Loucy (cell line): ENCODE data around the gene METAP2.

Source experiments
- H2AFZ ChIP-seq: fragments of 200-600 bp; sonication (generic); 2 replicates; pipeline ENCODE4 v1.6.0; 2016; ENCODE audit warnings: antibody characterized with exemption, mild to moderate bottlenecking, low read length, moderate library complexity
- H3F3A ChIP-seq: fragments of 200-600 bp; 2 replicates; pipeline ENCODE4 v1.6.0; 2016; ENCODE audit warnings: antibody characterized with exemption, low read depth, mild to moderate bottlenecking
- H3K27me3 ChIP-seq: fragments of 200-600 bp; sonication (generic); 2 replicates; pipeline ENCODE4 v1.6.1; 2014; ENCODE audit warnings: low read length, mild to moderate bottlenecking; ENCODE audit not compliant: insufficient read depth, poor library complexity, severe bottlenecking
- H3K36me3 ChIP-seq: fragments of 200-600 bp; sonication (generic); 2 replicates; pipeline ENCODE4 v1.6.1; 2016; ENCODE audit warnings: low read length; ENCODE audit not compliant: insufficient read depth
- H3K4me1 ChIP-seq: fragments of 200-600 bp; sonication (generic); 2 replicates; pipeline ENCODE4 v1.5.1; 2014; ENCODE audit warnings: low read length, mild to moderate bottlenecking; ENCODE audit not compliant: insufficient read depth, poor library complexity, severe bottlenecking
- H3K4me2 ChIP-seq: fragments of 200-600 bp; sonication (generic); 2 replicates; pipeline ENCODE4 v1.6.0; 2014; ENCODE audit warnings: antibody characterized with exemption, low read length, low read depth, mild to moderate bottlenecking; ENCODE audit not compliant: poor library complexity, severe bottlenecking
- H3K4me3 ChIP-seq: fragments of 200-600 bp; sonication (generic); 2 replicates; pipeline ENCODE4 v1.5.1; 2014; ENCODE audit warnings: low read length, mild to moderate bottlenecking, mixed read lengths; ENCODE audit not compliant: poor library complexity, severe bottlenecking
- H3K79me2 ChIP-seq: fragments of 200-600 bp; sonication (generic); 2 replicates; pipeline ENCODE4 v1.6.1; 2014; ENCODE audit warnings: low read length; ENCODE audit not compliant: insufficient read depth
- H3K9ac ChIP-seq: fragments of 200-600 bp; sonication (generic); 2 replicates; pipeline ENCODE4 v1.6.0; 2014; ENCODE audit warnings: mild to moderate bottlenecking, low read depth, low read length, moderate library complexity; ENCODE audit not compliant: poor library complexity, severe bottlenecking
- H3K9me2 ChIP-seq: fragments of 200-600 bp; sonication (generic); replicated peaks from 2 replicates; pipeline ENCODE4 v1.6.1; 2016; ENCODE audit warnings: low read depth, low read length, mixed read lengths
- H3K9me3 ChIP-seq: fragments of 200-600 bp; sonication (generic); 2 replicates; pipeline ENCODE4 v1.6.1; 2014; ENCODE audit warnings: mild to moderate bottlenecking, antibody characterized with exemption, low read length, low read depth; ENCODE audit not compliant: insufficient read depth
- H4K20me1 ChIP-seq: fragments of 200-600 bp; sonication (generic); 2 replicates; pipeline ENCODE4 v1.6.0; 2014; ENCODE audit warnings: antibody characterized with exemption, low read length, mild to moderate bottlenecking; ENCODE audit not compliant: insufficient read depth, poor library complexity, severe bottlenecking
- EZH2phosphoT487 ChIP-seq: fragments of 200-600 bp; IDR thresholded peaks from 2 replicates; pipeline ENCODE4 v1.6.1; 2018; ENCODE audit warnings: antibody characterized with exemption, mild to moderate bottlenecking, moderate library complexity, borderline replicate concordance
- TF ChIP-seq, protein P1 (sequence below): fragments of 200-600 bp; sonication (generic); conservative IDR thresholded peaks from 2 replicates; pipeline ENCODE4 v1.5.1; 2014; ENCODE audit warnings: mild to moderate bottlenecking, antibody characterized with exemption, low read length

The METAP2 gene

GRCh38 chr12:95551913-95552516, 78.1 kb downstream of the METAP2 start:
- Histone ChIP-seq H3K9ac (peak overlapping the region; percentile 89), H3K79me2 (peaks cover 38% of the 10 kb centered on the region), H3K4me2 (peak overlapping the region; percentile 95), H3F3A (peaks cover 9% of the 10 kb centered on the region), H3K4me3 (peak overlapping the region; percentile 86), H3K9me2 (no peaks in the 10 kb centered on the region), H2AFZ (peak overlapping the region; percentile 92), H4K20me1 (no peaks in the 10 kb centered on the region), H3K27me3 (no peaks in the 10 kb centered on the region), H3K36me3 (no peaks in the 10 kb centered on the region), H3K4me1 (peaks cover 61% of the 10 kb centered on the region), H3K9me3 (no peaks in the 10 kb centered on the region)
- TF ChIP-seq, protein P1, sequence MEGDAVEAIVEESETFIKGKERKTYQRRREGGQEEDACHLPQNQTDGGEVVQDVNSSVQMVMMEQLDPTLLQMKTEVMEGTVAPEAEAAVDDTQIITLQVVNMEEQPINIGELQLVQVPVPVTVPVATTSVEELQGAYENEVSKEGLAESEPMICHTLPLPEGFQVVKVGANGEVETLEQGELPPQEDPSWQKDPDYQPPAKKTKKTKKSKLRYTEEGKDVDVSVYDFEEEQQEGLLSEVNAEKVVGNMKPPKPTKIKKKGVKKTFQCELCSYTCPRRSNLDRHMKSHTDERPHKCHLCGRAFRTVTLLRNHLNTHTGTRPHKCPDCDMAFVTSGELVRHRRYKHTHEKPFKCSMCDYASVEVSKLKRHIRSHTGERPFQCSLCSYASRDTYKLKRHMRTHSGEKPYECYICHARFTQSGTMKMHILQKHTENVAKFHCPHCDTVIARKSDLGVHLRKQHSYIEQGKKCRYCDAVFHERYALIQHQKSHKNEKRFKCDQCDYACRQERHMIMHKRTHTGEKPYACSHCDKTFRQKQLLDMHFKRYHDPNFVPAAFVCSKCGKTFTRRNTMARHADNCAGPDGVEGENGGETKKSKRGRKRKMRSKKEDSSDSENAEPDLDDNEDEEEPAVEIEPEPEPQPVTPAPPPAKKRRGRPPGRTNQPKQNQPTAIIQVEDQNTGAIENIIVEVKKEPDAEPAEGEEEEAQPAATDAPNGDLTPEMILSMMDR: no peak
- TF ChIP-seq EZH2phosphoT487: no peak

- no peaks in the 10 kb centered on the region for H3K9me2 ChIP-seq
- H3K4me2 ChIP-seq: peak overlapping the region; percentile 95
- peaks cover 55% of the 10 kb centered on the region for H3K4me1 ChIP-seq
- no peaks in the 10 kb centered on the region for H3K27me3 ChIP-seq
- no peaks in the 10 kb centered on the region for H4K20me1 ChIP-seq
- no peaks in the 10 kb centered on the region for H3K36me3 ChIP-seq
- peak overlapping the region; percentile 42 for H2AFZ ChIP-seq
- peaks cover 27% of the 10 kb centered on the region for H3K79me2 ChIP-seq
- TF ChIP-seq EZH2phosphoT487: no peak
- TF ChIP-seq, protein P1: no peak
- peak overlapping the region; percentile 89 for H3K9ac ChIP-seq
- peak overlapping the region; percentile 86 for H3K4me3 ChIP-seq
- H3F3A ChIP-seq: peaks cover 9% of the 10 kb centered on the region
- H3K9me3 ChIP-seq: no peaks in the 10 kb centered on the region
Observed at GRCh38 chr12:95553197-95553943, 79.4 kb downstream of the METAP2 start.

- H3K36me3 ChIP-seq: no peaks in the 10 kb centered on the region
- H3K9me2 ChIP-seq: no peaks in the 10 kb centered on the region
- peak overlapping the region; percentile 86 for H3K4me3 ChIP-seq
- 0 out of 2 replicates have a peak overlapping the region, but pooled peaks have one; percentile 54 for H2AFZ ChIP-seq
- H4K20me1 ChIP-seq: no peaks in the 10 kb centered on the region
- H3K27me3 ChIP-seq: no peaks in the 10 kb centered on the region
- TF ChIP-seq EZH2phosphoT487: no peak
- TF ChIP-seq, protein P1: no peak
- H3K9ac ChIP-seq: peak overlapping the region; percentile 89
- peaks cover 9% of the 10 kb centered on the region for H3F3A ChIP-seq
- peaks cover 19% of the 10 kb centered on the region for H3K79me2 ChIP-seq
- H3K4me2 ChIP-seq: peak overlapping the region; percentile 95
- H3K4me1 ChIP-seq: peaks cover 55% of the 10 kb centered on the region
- H3K9me3 ChIP-seq: no peaks in the 10 kb centered on the region
Observed at GRCh38 chr12:95554532-95555071, 80.7 kb downstream of the METAP2 start.
